MM.1S (cell line): ENCODE results near the gene BIVM.

Experiments
- EZH2 ChIP-seq: fragments of 300-600 bp; sonication (generic); optimal IDR thresholded peaks from 2 replicates; pipeline ENCODE3; 2017; ENCODE audit warnings: low read depth, mild to moderate bottlenecking, antibody characterized with exemption, low read length, mixed read lengths
- EZH2phosphoT487 ChIP-seq: fragments of 300-600 bp; sonication (generic); IDR thresholded peaks from 2 replicates; pipeline ENCODE4 v1.6.1; 2018; ENCODE audit warnings: antibody characterized with exemption, low read length
- TF ChIP-seq, protein P1 (sequence below): fragments of 300-600 bp; sonication (generic); IDR thresholded peaks from 2 replicates; pipeline ENCODE4 v1.5.1; 2016; ENCODE audit warnings: antibody characterized with exemption, low read length, mixed read lengths

GRCh38 chr13:102863590-102863989, 64.7 kb downstream of the BIVM start:
- TF ChIP-seq, protein P1, sequence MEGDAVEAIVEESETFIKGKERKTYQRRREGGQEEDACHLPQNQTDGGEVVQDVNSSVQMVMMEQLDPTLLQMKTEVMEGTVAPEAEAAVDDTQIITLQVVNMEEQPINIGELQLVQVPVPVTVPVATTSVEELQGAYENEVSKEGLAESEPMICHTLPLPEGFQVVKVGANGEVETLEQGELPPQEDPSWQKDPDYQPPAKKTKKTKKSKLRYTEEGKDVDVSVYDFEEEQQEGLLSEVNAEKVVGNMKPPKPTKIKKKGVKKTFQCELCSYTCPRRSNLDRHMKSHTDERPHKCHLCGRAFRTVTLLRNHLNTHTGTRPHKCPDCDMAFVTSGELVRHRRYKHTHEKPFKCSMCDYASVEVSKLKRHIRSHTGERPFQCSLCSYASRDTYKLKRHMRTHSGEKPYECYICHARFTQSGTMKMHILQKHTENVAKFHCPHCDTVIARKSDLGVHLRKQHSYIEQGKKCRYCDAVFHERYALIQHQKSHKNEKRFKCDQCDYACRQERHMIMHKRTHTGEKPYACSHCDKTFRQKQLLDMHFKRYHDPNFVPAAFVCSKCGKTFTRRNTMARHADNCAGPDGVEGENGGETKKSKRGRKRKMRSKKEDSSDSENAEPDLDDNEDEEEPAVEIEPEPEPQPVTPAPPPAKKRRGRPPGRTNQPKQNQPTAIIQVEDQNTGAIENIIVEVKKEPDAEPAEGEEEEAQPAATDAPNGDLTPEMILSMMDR: no peak
- TF ChIP-seq EZH2: no peak
- TF ChIP-seq EZH2phosphoT487: no peak
